Activated naive CD4-positive, alpha-beta T cell treated with anti-CD3 and anti-CD28 coated beads for 36 hours (primary cell): Measurements from ENCODE around the gene BDNF. TPM values are rescaled to one million over a fixed set of nuclear protein-coding genes. Genes with fewer than 3 reads are reported as not detected.

Experiments used
- total RNA-seq, 2 experiments: library from RNA; stranded (reverse); gene quantifications; one replicate each; pipeline ENCODE4 v1.2.3, GENCODE V29; 2021

Gene BDNF
- total RNA-seq, 2 experiments from 2014 or later: not detected

Other genes with a start within 250 kb of the BDNF start
- under 1 TPM; 0.12 to 0.19 TPM for gene LGR4, start 227.7 kb downstream of the BDNF start, total RNA-seq
- gene LIN7C, start 193.7 kb downstream of the BDNF start, total RNA-seq: 10 to 100 TPM; 30.5 to 31.1 TPM